NOMO-1 treated with DMSO at 0.1 percent for 48 hours (cell line): Measurements from ENCODE around the gene MGMT.

Experiments
- DNase-seq: peaks from one replicate; lab custom pipeline; 2025; ENCODE audit not compliant: unreplicated experiment; lab: John Stamatoyannopoulos, UW

Gene MGMT

GRCh38 chr10:129705676-129706075, 238.6 kb downstream of the MGMT start:
- no peak for DNase-seq

GRCh38 chr10:129706081-129706480, 239.0 kb downstream of the MGMT start:
- DNase-seq: no peak

GRCh38 chr10:129706523-129706922, 239.5 kb downstream of the MGMT start:
- DNase-seq: no peak

GRCh38 chr10:129707406-129708388, 240.7 kb downstream of the MGMT start:
- no peak for DNase-seq

GRCh38 chr10:129709101-129709500, 242.1 kb downstream of the MGMT start:
- DNase-seq: no peak

GRCh38 chr10:129709627-129710509, 242.8 kb downstream of the MGMT start:
- no peak for DNase-seq

- no peak for DNase-seq
Observed at GRCh38 chr10:129710510-129710847, 243.4 kb downstream of the MGMT start.

GRCh38 chr10:129711291-129711690, 244.2 kb downstream of the MGMT start:
- no peak for DNase-seq

GRCh38 chr10:129712000-129712399, 245.0 kb downstream of the MGMT start:
- no peak for DNase-seq

- DNase-seq: no peak
Observed at GRCh38 chr10:129713659-129714265, 246.7 kb downstream of the MGMT start.

- no peak for DNase-seq
Observed at GRCh38 chr10:129715805-129716204, 248.8 kb downstream of the MGMT start.

GRCh38 chr10:129716211-129716681, 249.2 kb downstream of the MGMT start:
- DNase-seq: peak; percentile 21

- no peak for DNase-seq
Observed at GRCh38 chr10:129716881-129717280, 249.8 kb downstream of the MGMT start.

GRCh38 chr10:129717816-129718547, 250.9 kb downstream of the MGMT start:
- no peak for DNase-seq

GRCh38 chr10:129718548-129719414, 251.7 kb downstream of the MGMT start:
- DNase-seq: no peak

- DNase-seq: no peak
Observed at GRCh38 chr10:129719415-129719739, 252.3 kb downstream of the MGMT start.

GRCh38 chr10:129719889-129720590, 253.0 kb downstream of the MGMT start:
- DNase-seq: no peak

GRCh38 chr10:129725011-129725410, 258.0 kb downstream of the MGMT start:
- DNase-seq: no peak

- DNase-seq: no peak
Observed at GRCh38 chr10:129725482-129725881, 258.4 kb downstream of the MGMT start.
